Calu3 (cell line): ENCODE data around the gene TMEM150C. TPM values are rescaled to one million over a fixed set of nuclear protein-coding genes. Genes with fewer than 3 reads are reported as not detected.
"Not testable (repeated sequence)": the region's sequence is repeated elsewhere in the genome, so short reads cannot be mapped to it uniquely, and the experiment has no call there.

Experiments
- BruUV-seq: library from RNA; stranded (reverse); fragments of 400-500 nt; replicated peaks from 2 replicates; lab custom pipeline; 2021; lab: Mats Ljungman, UMichigan
- CTCF ChIA-PET: fragments of 300-600 bp; sonication (Branson Sonifier 250); formaldehyde crosslinking; loops from one replicate; lab custom pipeline; 2022; ENCODE audit warnings: antibody characterized with exemption; lab: Charles Lee
- DNase-seq: peaks from one replicate; pipeline ENCODE4 v3.0.0; 2022
- H3K27ac Mint-ChIP-seq: one replicate; pipeline ENCODE4 v1.8.0; 2022; ENCODE audit warnings: mixed read lengths; ENCODE audit not compliant: unreplicated experiment
- H3K27me3 Mint-ChIP-seq: one replicate; pipeline ENCODE4 v1.8.0; 2022; ENCODE audit warnings: mixed read lengths; ENCODE audit not compliant: unreplicated experiment
- H3K36me3 Mint-ChIP-seq: one replicate; pipeline ENCODE4 v1.8.0; 2022; ENCODE audit warnings: mild to moderate bottlenecking, moderate library complexity, mixed read lengths; ENCODE audit not compliant: insufficient read depth, unreplicated experiment
- H3K4me1 Mint-ChIP-seq: one replicate; pipeline ENCODE4 v1.8.0; 2022; ENCODE audit warnings: mild to moderate bottlenecking, low read depth, mixed read lengths; ENCODE audit not compliant: unreplicated experiment
- H3K4me3 Mint-ChIP-seq: one replicate; pipeline ENCODE4 v1.8.0; 2022; ENCODE audit warnings: mild to moderate bottlenecking, low read depth, moderate library complexity, mixed read lengths; ENCODE audit not compliant: unreplicated experiment
- H3K9me3 Mint-ChIP-seq: one replicate; pipeline ENCODE4 v1.8.0; 2022; ENCODE audit warnings: low read depth, mixed read lengths; ENCODE audit not compliant: unreplicated experiment
- intact Hi-C: fragments of 100-400 bp; cut with micrococcal nuclease; formaldehyde crosslinking; loops from one replicate; pipeline ENCODE4 v1.10.0; 2022; ENCODE audit not compliant: unreplicated experiment
- total RNA-seq: library from RNA; stranded (reverse); gene quantifications from 2 replicates; pipeline ENCODE4 v1.2.3, GENCODE V29; 2022
- TF ChIP-seq, protein P1 (sequence below): fragments of 200-600 bp; IDR thresholded peaks from one replicate; pipeline ENCODE4 v1.8.0; 2022; ENCODE audit warnings: antibody characterized with exemption; ENCODE audit not compliant: unreplicated experiment

TMEM150C gene
- total RNA-seq, 1 experiment from 2014 or later: 1.4 TPM

DNA sequence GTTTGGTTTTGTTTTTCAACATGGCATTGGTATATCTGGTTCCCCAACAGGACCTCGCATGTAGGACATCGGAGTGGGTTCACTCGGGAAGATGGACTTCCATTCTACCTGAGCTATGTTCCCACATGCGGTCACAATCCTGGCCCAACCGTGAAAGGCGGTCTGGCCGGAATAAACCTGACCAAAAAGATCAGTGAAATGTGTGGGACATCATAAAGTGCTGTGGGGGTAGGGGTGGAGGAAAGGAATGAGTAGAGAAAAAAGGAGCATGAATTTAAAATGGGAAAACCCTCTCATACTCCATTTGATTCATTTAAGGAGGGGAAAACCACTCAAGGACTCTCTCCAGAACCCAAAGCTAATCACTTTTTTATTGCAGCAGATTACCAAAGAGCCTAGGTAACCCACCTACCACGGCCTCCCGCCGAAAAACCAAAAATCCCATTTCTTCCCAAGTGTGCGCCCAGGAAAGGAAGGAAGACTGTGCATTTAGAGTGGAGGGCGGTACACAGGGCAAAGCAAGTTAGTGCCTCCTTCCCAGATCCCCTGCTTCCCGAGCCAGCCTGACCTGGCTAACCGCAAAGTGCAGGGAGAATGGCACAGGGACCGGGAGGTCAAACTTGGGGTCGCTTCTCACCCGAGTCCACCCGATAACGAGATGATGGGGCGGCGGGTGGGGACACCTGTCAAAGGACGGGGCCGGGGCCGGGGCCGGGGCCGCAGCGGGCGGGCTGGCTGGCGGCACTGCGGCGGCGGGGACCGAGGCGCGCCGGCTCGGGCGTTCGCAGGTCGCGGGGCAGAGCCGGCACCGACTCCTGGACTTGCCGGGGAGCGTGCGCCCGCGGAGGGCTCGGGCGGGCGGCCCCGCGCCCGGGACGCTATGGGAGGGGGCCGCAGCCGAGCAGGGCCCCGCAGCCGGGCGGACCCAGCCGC, 669 bp downstream of the TMEM150C start:
- no peak overlapping the region for H3K27ac Mint-ChIP-seq
- intact Hi-C loops: no loop called here
- H3K4me1 Mint-ChIP-seq: no peaks in the 10 kb centered on the region
- peak; percentile 9 for DNase-seq
- peaks cover 18% of the 10 kb centered on the region for H3K27me3 Mint-ChIP-seq
- CTCF ChIA-PET: no interaction called here
- peak overlapping the region; percentile 57 for H3K4me3 Mint-ChIP-seq
- peaks cover 14% of the 10 kb centered on the region for H3K36me3 Mint-ChIP-seq
- no TSS peak for BruUV-seq
- no peaks in the 10 kb centered on the region for H3K9me3 Mint-ChIP-seq
- TF ChIP-seq, protein P1, sequence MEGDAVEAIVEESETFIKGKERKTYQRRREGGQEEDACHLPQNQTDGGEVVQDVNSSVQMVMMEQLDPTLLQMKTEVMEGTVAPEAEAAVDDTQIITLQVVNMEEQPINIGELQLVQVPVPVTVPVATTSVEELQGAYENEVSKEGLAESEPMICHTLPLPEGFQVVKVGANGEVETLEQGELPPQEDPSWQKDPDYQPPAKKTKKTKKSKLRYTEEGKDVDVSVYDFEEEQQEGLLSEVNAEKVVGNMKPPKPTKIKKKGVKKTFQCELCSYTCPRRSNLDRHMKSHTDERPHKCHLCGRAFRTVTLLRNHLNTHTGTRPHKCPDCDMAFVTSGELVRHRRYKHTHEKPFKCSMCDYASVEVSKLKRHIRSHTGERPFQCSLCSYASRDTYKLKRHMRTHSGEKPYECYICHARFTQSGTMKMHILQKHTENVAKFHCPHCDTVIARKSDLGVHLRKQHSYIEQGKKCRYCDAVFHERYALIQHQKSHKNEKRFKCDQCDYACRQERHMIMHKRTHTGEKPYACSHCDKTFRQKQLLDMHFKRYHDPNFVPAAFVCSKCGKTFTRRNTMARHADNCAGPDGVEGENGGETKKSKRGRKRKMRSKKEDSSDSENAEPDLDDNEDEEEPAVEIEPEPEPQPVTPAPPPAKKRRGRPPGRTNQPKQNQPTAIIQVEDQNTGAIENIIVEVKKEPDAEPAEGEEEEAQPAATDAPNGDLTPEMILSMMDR: no peak

DNA sequence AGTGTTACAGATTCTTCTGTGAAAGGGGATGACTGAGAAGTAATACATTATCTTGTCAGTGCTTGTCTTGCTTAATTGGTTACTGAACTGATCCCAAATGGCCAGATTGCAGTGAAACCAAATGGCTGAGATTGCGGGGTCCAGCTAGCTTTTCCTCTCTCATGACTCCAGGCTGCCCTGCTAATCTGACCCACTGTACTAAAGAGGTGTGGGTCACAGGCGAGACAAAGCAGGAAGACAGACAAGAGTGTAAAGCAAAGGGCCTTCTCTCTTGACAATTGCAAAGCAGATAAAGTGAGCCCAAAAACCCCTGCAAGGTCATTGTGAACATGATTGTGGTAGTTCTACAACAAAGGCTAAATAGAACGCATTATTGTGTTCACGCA, 2.1 kb downstream of the TMEM150C start:
- no TSS peak for BruUV-seq

DNA sequence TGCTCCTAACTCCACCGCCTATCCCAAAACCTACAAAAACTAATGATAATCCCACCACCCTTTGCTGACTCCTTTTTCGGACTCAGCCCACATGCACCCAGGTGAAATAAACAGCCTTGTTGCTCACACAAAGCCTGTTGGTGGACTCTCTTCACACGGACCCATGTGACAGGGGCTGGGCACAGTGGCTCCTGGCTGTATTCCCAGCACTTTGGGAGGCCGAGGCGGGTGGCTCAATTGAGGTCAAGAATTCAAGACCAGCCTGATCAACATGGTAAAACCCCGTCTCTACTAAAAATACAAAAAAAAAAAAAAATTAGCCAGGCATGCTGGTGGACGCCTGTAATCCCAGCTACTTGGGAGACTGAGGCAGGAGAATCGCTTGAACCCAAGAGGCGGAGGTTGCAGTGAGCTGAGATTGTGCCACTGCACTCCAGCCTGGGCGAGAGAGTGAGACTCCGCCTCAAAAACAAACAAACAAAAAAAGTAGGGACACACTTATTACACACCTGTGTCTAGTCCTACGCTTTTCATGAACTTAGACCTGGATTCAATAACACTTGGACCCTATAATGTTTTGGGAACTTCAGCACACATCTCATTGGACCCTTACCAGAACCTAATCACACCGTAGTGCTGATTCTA, 2.6 kb downstream of the TMEM150C start:
- BruUV-seq, DNase-seq, intact Hi-C loops, H3K4me3 Mint-ChIP-seq, H3K4me1 Mint-ChIP-seq, CTCF ChIA-PET, H3K9me3 Mint-ChIP-seq, H3K27ac Mint-ChIP-seq: not testable (repeated sequence)
- H3K27me3 Mint-ChIP-seq: peaks cover 18% of the 10 kb centered on the region
- H3K36me3 Mint-ChIP-seq: peaks cover 14% of the 10 kb centered on the region

More for the DNA sequence above, 2.1 kb downstream of the TMEM150C start:
- CTCF ChIA-PET: no interaction called here
- TF ChIP-seq, protein P1: no peak
- DNase-seq: no peak
- H3K9me3 Mint-ChIP-seq: no peaks in the 10 kb centered on the region
- no peak overlapping the region for H3K4me3 Mint-ChIP-seq
- no peaks in the 10 kb centered on the region for H3K4me1 Mint-ChIP-seq
- intact Hi-C loops: no loop called here
- peaks cover 18% of the 10 kb centered on the region for H3K27me3 Mint-ChIP-seq
- H3K36me3 Mint-ChIP-seq: peaks cover 14% of the 10 kb centered on the region
- H3K27ac Mint-ChIP-seq: no peak overlapping the region

DNA sequence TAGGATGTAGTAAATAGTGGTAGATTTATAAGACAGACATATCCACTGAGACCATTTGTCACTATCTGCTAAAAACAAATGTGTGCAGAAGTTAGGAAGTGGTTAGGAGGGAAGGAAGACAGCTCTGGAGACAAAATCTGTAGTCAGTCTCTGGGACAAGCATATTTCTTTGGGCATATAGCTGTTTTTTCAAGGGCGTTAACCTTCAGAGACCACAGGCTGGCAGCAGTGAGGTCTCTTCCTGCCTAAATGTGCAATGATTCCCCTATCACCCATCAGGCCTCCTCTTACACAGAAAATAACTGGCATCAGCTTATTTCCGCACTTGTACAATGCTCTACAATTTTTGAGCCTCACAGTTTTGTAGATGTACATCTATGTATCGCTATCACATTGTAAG, 6.5 kb downstream of the TMEM150C start:
- no peak for DNase-seq
- Mint-ChIP-seq H3K27me3 (no peaks in the 10 kb centered on the region), H3K4me3 (no peak overlapping the region), H3K4me1 (no peaks in the 10 kb centered on the region), H3K27ac (no peak overlapping the region), H3K36me3 (no peaks in the 10 kb centered on the region), H3K9me3 (no peaks in the 10 kb centered on the region)
- intact Hi-C loops: no loop called here
- CTCF ChIA-PET: interaction anchor here (0.6 to 0.9 kb wide), 2 partner anchors 26 to 184 kb away, joined by 3 read pairs; no protein-coding TSS in a partner anchor
- TF ChIP-seq, protein P1: no peak
- no TSS peak for BruUV-seq
